K562 (cell line): ENCODE data around the gene E2F2. TPM values are rescaled to one million over a fixed set of nuclear protein-coding genes. Genes with fewer than 3 reads are reported as not detected.
A peak's percentile ranks its signal among the peaks of the same experiment; 100 is the strongest.

ENCODE experiments used
- BCL6 ChIP-seq: fragments of 250-450 bp; sonication (Bioruptor Pico); IDR thresholded peaks from 2 replicates; pipeline ENCODE4 v1.4.0; 2020
- BCOR ChIP-seq: fragments of 450-650 bp; IDR thresholded peaks from 2 replicates; pipeline ENCODE4 v1.6.1; 2016
- BRD4 ChIP-seq: fragments of 200-600 bp; sonication (generic); IDR thresholded peaks from 2 replicates; pipeline ENCODE4 v1.6.1; 2017; ENCODE audit warnings: inconsistent platforms
- CBX2 ChIP-seq: fragments of 200-600 bp; sonication (generic); IDR thresholded peaks from one replicate; pipeline ENCODE4 v1.6.1; 2012; ENCODE audit warnings: mild to moderate bottlenecking, low read length, inconsistent platforms; ENCODE audit not compliant: insufficient read depth, poor library complexity, severe bottlenecking
- CREBBP ChIP-seq: IDR thresholded peaks from one replicate; pipeline ENCODE4 v1.6.1; 2012; ENCODE audit warnings: low read depth, mild to moderate bottlenecking, control low read depth, inconsistent platforms, low read length
- FOXA1 ChIP-seq: fragments of 450-650 bp; IDR thresholded peaks from 2 replicates; pipeline ENCODE4 v1.6.1; 2016; ENCODE audit warnings: mild to moderate bottlenecking, borderline replicate concordance
- MBD2 ChIP-seq: sonication (generic); IDR thresholded peaks from 2 replicates; pipeline ENCODE4 v1.6.1; 2016; ENCODE audit warnings: low read depth, borderline replicate concordance
- PHF20 ChIP-seq: fragments of 450-650 bp; IDR thresholded peaks from 2 replicates; pipeline ENCODE4 v1.6.1; 2018; ENCODE audit not compliant: partially characterized antibody
- RFX5 ChIP-seq: IDR thresholded peaks from 2 replicates; pipeline ENCODE4 v1.6.1; 2011; ENCODE audit warnings: low read depth, mild to moderate bottlenecking, improper control_type of control experiment, low read length
- SP2 ChIP-seq: IDR thresholded peaks from 2 replicates; pipeline ENCODE4 v1.6.1; 2011; ENCODE audit warnings: mild to moderate bottlenecking, low read depth, low read length, moderate library complexity; ENCODE audit not compliant: poor library complexity, severe bottlenecking; ENCODE audit errors: extremely low read depth
- U2AF2 ChIP-seq: fragments of 200-400 bp; formaldehyde crosslinking; optimal IDR thresholded peaks from 2 replicates; pipeline ENCODE3; 2017; ENCODE audit warnings: low read depth, mild to moderate bottlenecking, low read length
- ZC3H8 ChIP-seq: fragments of 450-650 bp; IDR thresholded peaks from 2 replicates; pipeline ENCODE4 v1.6.1; 2017
- ZNF274 ChIP-seq: IDR thresholded peaks from 2 replicates; pipeline ENCODE4 v1.6.1; 2011; ENCODE audit warnings: low read depth, mild to moderate bottlenecking, low read length, moderate library complexity, borderline replicate concordance
- polyA plus RNA-seq, 8 experiments: library from polyadenylated mRNA; depleted of rRNA in 4 of 8; stranded (reverse) in 5 of 8; unstranded in 3 of 8; fragments of >200 nt; fragmentation: Nextera tagmentation in 2 of 8; fragmentation: Illumina TruSeq in 1 of 8; extraction: Ambion mirVana in 2 of 8; extraction: Trizol in 1 of 8; gene quantifications; 2 replicates each; pipeline versions ENCODE4 v1.2.1 to v1.2.3, GENCODE V29; 2011 to 2014; ENCODE audit warnings: inconsistent platforms in 1 of 8, missing spikeins in 1 of 8
- total RNA-seq, 7 experiments: library from RNA; depleted of rRNA in 6 of 7; stranded (reverse); fragments of >200 nt in 6 of 7; fragmentation: Illumina TruSeq in 2 of 7; extraction: Trizol in 2 of 7; gene quantifications; 2 replicates each; pipeline versions ENCODE4 v1.2.1 to v1.2.3, GENCODE V29; 2011 to 2021; ENCODE audit warnings: low replicate concordance in 1 of 7
- TF ChIP-seq, protein P1 (sequence below), 2 experiments: IDR thresholded peaks; 2 replicates each; pipeline ENCODE4 v1.6.1; 2012; ENCODE audit warnings: improper control_type of control experiment in 2 of 2, low read depth in 2 of 2, low read length in 2 of 2, borderline replicate concordance in 1 of 2
- TF ChIP-seq, protein P2 (sequence below): IDR thresholded peaks from 3 replicates; pipeline ENCODE4 v1.6.1; 2011; ENCODE audit warnings: borderline replicate concordance, mild to moderate bottlenecking, moderate library complexity; ENCODE audit not compliant: insufficient read length; ENCODE audit errors: extremely low read depth
- TF ChIP-seq, protein P3 (sequence below): sonication (generic); formaldehyde crosslinking; IDR thresholded peaks from 2 replicates; pipeline ENCODE4 v1.8.0; 2022; ENCODE audit warnings: mild to moderate bottlenecking, missing genetic modification reagents
- TF ChIP-seq, protein P4 (sequence below): sonication (generic); formaldehyde crosslinking; IDR thresholded peaks from 2 replicates; pipeline ENCODE4 v1.8.0; 2022; ENCODE audit warnings: mild to moderate bottlenecking, missing genetic modification reagents

The E2F2 gene
- total and polyA plus RNA-seq, 9 of the 15 experiments (the other 6 are each of a cell fraction or from before 2014, with no cell fraction given), result 3.1 to 25.3 (median 11.4) TPM

DNA sequence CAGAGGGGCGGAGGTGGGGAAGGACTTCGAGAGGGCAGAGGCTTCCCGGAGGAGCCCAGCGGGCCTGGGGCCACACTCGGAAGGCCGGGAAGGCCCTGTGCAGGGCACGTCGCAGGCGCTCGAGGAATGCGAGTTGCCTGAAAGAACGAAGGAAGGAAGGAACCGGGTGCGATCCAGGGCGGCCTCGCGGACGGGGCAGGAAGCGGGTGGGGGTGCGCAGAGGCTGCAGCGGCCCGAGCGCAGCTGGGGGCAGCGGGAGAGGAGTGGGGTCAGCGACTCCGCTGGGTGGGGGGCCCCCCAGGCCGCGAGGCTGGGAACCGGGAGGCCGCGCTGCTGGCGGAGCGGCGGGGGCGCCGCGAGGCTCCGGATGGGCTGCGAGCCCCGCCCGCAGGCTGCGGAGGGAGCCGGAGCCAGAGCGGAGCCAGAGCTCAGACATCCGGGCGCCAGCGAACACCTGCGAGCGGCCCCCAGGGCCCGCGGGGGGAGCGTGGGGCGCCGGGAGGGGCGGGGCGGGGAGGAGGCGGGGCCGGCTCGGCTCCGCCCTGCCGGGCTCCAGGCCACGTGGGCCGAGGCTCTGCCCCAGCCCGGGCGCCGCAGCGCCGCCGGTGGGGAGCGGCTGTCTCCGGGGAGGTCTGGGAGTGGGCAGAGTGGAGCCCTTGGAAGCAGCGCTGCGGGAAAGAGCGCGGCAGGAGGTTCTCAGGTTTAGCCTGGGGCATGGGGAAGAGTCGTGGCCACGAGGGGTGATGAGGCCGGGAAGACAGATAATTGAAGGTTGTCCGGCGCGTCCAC lies 23.6 kb upstream of the E2F2 start (continued):
- TF ChIP-seq, protein P1, sequence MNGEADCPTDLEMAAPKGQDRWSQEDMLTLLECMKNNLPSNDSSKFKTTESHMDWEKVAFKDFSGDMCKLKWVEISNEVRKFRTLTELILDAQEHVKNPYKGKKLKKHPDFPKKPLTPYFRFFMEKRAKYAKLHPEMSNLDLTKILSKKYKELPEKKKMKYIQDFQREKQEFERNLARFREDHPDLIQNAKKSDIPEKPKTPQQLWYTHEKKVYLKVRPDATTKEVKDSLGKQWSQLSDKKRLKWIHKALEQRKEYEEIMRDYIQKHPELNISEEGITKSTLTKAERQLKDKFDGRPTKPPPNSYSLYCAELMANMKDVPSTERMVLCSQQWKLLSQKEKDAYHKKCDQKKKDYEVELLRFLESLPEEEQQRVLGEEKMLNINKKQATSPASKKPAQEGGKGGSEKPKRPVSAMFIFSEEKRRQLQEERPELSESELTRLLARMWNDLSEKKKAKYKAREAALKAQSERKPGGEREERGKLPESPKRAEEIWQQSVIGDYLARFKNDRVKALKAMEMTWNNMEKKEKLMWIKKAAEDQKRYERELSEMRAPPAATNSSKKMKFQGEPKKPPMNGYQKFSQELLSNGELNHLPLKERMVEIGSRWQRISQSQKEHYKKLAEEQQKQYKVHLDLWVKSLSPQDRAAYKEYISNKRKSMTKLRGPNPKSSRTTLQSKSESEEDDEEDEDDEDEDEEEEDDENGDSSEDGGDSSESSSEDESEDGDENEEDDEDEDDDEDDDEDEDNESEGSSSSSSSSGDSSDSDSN (IDR thresholded peaks at IDR 0.05; ENCODE audit: borderline replicate concordance in 1 of 2, low read depth in 2 of 2, low read length in 2 of 2), result peak; percentile 68 to 83; a peak in 3 of 4 replicates
- TF ChIP-seq SP2, result no peak
- TF ChIP-seq RFX5, result no peak
- no peak for TF ChIP-seq CBX2
- no peak for TF ChIP-seq BCL6 (CRISPR knock-in tag)
- no peak for TF ChIP-seq ZC3H8
- TF ChIP-seq FOXA1, result no peak
- TF ChIP-seq, protein P2, sequence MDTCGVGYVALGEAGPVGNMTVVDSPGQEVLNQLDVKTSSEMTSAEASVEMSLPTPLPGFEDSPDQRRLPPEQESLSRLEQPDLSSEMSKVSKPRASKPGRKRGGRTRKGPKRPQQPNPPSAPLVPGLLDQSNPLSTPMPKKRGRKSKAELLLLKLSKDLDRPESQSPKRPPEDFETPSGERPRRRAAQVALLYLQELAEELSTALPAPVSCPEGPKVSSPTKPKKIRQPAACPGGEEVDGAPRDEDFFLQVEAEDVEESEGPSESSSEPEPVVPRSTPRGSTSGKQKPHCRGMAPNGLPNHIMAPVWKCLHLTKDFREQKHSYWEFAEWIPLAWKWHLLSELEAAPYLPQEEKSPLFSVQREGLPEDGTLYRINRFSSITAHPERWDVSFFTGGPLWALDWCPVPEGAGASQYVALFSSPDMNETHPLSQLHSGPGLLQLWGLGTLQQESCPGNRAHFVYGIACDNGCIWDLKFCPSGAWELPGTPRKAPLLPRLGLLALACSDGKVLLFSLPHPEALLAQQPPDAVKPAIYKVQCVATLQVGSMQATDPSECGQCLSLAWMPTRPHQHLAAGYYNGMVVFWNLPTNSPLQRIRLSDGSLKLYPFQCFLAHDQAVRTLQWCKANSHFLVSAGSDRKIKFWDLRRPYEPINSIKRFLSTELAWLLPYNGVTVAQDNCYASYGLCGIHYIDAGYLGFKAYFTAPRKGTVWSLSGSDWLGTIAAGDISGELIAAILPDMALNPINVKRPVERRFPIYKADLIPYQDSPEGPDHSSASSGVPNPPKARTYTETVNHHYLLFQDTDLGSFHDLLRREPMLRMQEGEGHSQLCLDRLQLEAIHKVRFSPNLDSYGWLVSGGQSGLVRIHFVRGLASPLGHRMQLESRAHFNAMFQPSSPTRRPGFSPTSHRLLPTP, result no peak
- peak; percentile 26 for TF ChIP-seq PHF20
- TF ChIP-seq, protein P3, sequence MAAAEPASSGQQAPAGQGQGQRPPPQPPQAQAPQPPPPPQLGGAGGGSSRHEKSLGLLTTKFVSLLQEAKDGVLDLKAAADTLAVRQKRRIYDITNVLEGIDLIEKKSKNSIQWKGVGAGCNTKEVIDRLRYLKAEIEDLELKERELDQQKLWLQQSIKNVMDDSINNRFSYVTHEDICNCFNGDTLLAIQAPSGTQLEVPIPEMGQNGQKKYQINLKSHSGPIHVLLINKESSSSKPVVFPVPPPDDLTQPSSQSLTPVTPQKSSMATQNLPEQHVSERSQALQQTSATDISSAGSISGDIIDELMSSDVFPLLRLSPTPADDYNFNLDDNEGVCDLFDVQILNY (CRISPR knock-in tag), result no peak
- TF ChIP-seq ZNF274, result no peak
- TF ChIP-seq, protein P4, sequence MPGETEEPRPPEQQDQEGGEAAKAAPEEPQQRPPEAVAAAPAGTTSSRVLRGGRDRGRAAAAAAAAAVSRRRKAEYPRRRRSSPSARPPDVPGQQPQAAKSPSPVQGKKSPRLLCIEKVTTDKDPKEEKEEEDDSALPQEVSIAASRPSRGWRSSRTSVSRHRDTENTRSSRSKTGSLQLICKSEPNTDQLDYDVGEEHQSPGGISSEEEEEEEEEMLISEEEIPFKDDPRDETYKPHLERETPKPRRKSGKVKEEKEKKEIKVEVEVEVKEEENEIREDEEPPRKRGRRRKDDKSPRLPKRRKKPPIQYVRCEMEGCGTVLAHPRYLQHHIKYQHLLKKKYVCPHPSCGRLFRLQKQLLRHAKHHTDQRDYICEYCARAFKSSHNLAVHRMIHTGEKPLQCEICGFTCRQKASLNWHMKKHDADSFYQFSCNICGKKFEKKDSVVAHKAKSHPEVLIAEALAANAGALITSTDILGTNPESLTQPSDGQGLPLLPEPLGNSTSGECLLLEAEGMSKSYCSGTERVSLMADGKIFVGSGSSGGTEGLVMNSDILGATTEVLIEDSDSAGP (CRISPR knock-in tag), result no peak
- TF ChIP-seq MBD2, result peak; percentile 55; the same call in 1 of the 2 replicates
- TF ChIP-seq U2AF2, result no peak
- TF ChIP-seq BRD4, result peak; percentile 89
- no peak for TF ChIP-seq CREBBP
- TF ChIP-seq BCOR, result 0 out of 2 replicates have a peak, but pooled peaks have one; percentile 9
